Right lobe of liver (tissue), 4 donors: ENCODE data around the gene LRFN3.

Source experiments
- POLR2A ChIP-seq: fragments of 450-650 bp; IDR thresholded peaks from one replicate; pipeline ENCODE4 v1.6.1; 2017; ENCODE audit warnings: antibody characterized with exemption, mild to moderate bottlenecking
- TF ChIP-seq, protein P1 (sequence below), 4 donors: fragments of 200-600 bp in 3 of 4; fragments of 450-650 bp in 1 of 4; IDR thresholded peaks; one replicate each; pipeline versions ENCODE4 v1.5.1 to v1.8.0; 2016 to 2022; ENCODE audit warnings: antibody characterized with exemption in 4 of 4, mild to moderate bottlenecking in 2 of 4
- donor health status: DM: no; HTN: no; CAD: no.
- donor health status: DM: no; HTN: no; CAD: no.
- donor health status: DM: no; HTN: yes; CAD: no.

- TF ChIP-seq, protein P1, sequence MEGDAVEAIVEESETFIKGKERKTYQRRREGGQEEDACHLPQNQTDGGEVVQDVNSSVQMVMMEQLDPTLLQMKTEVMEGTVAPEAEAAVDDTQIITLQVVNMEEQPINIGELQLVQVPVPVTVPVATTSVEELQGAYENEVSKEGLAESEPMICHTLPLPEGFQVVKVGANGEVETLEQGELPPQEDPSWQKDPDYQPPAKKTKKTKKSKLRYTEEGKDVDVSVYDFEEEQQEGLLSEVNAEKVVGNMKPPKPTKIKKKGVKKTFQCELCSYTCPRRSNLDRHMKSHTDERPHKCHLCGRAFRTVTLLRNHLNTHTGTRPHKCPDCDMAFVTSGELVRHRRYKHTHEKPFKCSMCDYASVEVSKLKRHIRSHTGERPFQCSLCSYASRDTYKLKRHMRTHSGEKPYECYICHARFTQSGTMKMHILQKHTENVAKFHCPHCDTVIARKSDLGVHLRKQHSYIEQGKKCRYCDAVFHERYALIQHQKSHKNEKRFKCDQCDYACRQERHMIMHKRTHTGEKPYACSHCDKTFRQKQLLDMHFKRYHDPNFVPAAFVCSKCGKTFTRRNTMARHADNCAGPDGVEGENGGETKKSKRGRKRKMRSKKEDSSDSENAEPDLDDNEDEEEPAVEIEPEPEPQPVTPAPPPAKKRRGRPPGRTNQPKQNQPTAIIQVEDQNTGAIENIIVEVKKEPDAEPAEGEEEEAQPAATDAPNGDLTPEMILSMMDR (IDR thresholded peaks at IDR 0.05): no peak
- TF ChIP-seq POLR2A: no peak
These were observed 46.6 kb upstream of the LRFN3 start for GRCh38 chr19:35889370-35890112.
